IMR-90 (cell line): ENCODE results near the gene SERPINI1. TPM values are rescaled to one million over a fixed set of nuclear protein-coding genes. Genes with fewer than 3 reads are reported as not detected.
A peak's percentile ranks its signal among the peaks of the same experiment; 100 is the strongest.

Experiments
- ATAC-seq: fragments of 200-7000 bp; cut with Tn5 transposase; 2 replicates; pipeline ENCODE4 v1.9.1; 2020; ENCODE audit warnings: low read depth, mild to moderate bottlenecking, moderate library complexity
- BruUV-seq: library from RNA; stranded (reverse); fragments of 400-500 nt; replicated peaks from 2 replicates; lab custom pipeline; 2021; lab: Mats Ljungman, UMichigan
- CTCF ChIA-PET: fragments of 300-600 bp; formaldehyde crosslinking; extraction: SDS; loops from one replicate; lab custom pipeline; 2021; ENCODE audit warnings: antibody characterized with exemption; lab: Yijun Ruan, JAX
- POLR2A ChIA-PET: fragments of 300-600 bp; sonication (Branson Sonifier 250); formaldehyde crosslinking; loops from one replicate; lab custom pipeline; 2022; ENCODE audit warnings: antibody characterized with exemption; ENCODE audit not compliant: unreplicated experiment; lab: Charles Lee
- DNase-seq: peaks from one replicate; pipeline ENCODE4 v3.0.0; 2013
- H2AFZ ChIP-seq: replicated peaks from 2 replicates; pipeline ENCODE3; 2013; ENCODE audit warnings: low read length, mild to moderate bottlenecking; ENCODE audit not compliant: poor library complexity
- H2AK5ac ChIP-seq: 2 replicates; pipeline ENCODE4 v1.6.1; 2013; ENCODE audit warnings: low read depth, low read length, inconsistent platforms
- H2AK9ac ChIP-seq: replicated peaks from 2 replicates; pipeline ENCODE3; 2013; ENCODE audit warnings: mild to moderate bottlenecking, low read depth, low read length, moderate library complexity; ENCODE audit not compliant: poor library complexity
- H2BK120ac ChIP-seq: 2 replicates; pipeline ENCODE4 v1.6.1; 2013; ENCODE audit warnings: low read depth, low read length, inconsistent platforms
- H2BK15ac ChIP-seq: 3 replicates; pipeline ENCODE4 v1.6.1; 2013; ENCODE audit warnings: low read depth, low read length, inconsistent platforms
- H2BK20ac ChIP-seq: 2 replicates; pipeline ENCODE4 v1.6.1; 2013; ENCODE audit warnings: low read depth, mild to moderate bottlenecking, inconsistent platforms, low read length, moderate library complexity
- H2BK5ac ChIP-seq: 2 replicates; pipeline ENCODE4 v1.6.1; 2013; ENCODE audit warnings: mild to moderate bottlenecking, low read depth, low read length, inconsistent platforms; ENCODE audit not compliant: poor library complexity, severe bottlenecking
- H3K14ac ChIP-seq: replicated peaks from 2 replicates; pipeline ENCODE4 v1.6.1; 2013; ENCODE audit warnings: low read depth, low read length, inconsistent platforms
- H3K18ac ChIP-seq: 2 replicates; pipeline ENCODE4 v1.6.1; 2013; ENCODE audit warnings: low read depth, low read length, control low read depth
- H3K23ac ChIP-seq: 2 replicates; pipeline ENCODE4 v1.6.1; 2013; ENCODE audit warnings: low read depth, low read length, inconsistent platforms
- H3K27ac ChIP-seq: 2 replicates; pipeline ENCODE4 v1.5.1; 2013; ENCODE audit warnings: mild to moderate bottlenecking, control low read depth, low read length; ENCODE audit not compliant: insufficient read depth
- H3K27me3 ChIP-seq: 2 replicates; pipeline ENCODE4 v1.6.1; 2013; ENCODE audit warnings: low read length; ENCODE audit not compliant: control insufficient read depth, insufficient read depth
- H3K36me3 ChIP-seq: 2 replicates; pipeline ENCODE4 v1.6.1; 2013; ENCODE audit warnings: low read length, mixed read lengths; ENCODE audit not compliant: control insufficient read depth, insufficient read depth
- H3K4ac ChIP-seq: 2 replicates; pipeline ENCODE4 v1.6.1; 2013; ENCODE audit warnings: low read depth, low read length, inconsistent platforms
- H3K4me1 ChIP-seq: 2 replicates; pipeline ENCODE4 v1.6.1; 2013; ENCODE audit warnings: low read length, mixed read lengths; ENCODE audit not compliant: control insufficient read depth, insufficient read depth
- H3K4me2 ChIP-seq: 2 replicates; pipeline ENCODE4 v1.6.1; 2013; ENCODE audit warnings: low read depth, mild to moderate bottlenecking, control low read depth, low read length, moderate library complexity
- H3K4me3 ChIP-seq: 2 replicates; pipeline ENCODE4 v1.5.1; 2013; ENCODE audit warnings: low read depth, mild to moderate bottlenecking, control low read depth, low read length, moderate library complexity; ENCODE audit not compliant: insufficient read depth
- H3K56ac ChIP-seq: 2 replicates; pipeline ENCODE4 v1.6.1; 2013; ENCODE audit warnings: low read length, inconsistent platforms; ENCODE audit not compliant: insufficient read depth; ENCODE audit errors: extremely low read depth
- H3K79me1 ChIP-seq, 2 experiments: 2 replicates each; pipeline ENCODE4 v1.6.1; 2013; ENCODE audit warnings: low read length in 2 of 2, inconsistent platforms in 1 of 2, low read depth in 1 of 2
- H3K9ac ChIP-seq: 2 replicates; pipeline ENCODE4 v1.6.1; 2013; ENCODE audit warnings: low read depth, low read length, control low read depth
- H3K9me1 ChIP-seq: 2 replicates; pipeline ENCODE4 v1.6.1; 2013; ENCODE audit warnings: low read length, inconsistent platforms; ENCODE audit not compliant: insufficient read depth
- H3K9me3 ChIP-seq: 2 replicates; pipeline ENCODE4 v1.6.1; 2013; ENCODE audit warnings: low read length; ENCODE audit not compliant: control insufficient read depth, insufficient read depth
- H4K20me1 ChIP-seq: 2 replicates; pipeline ENCODE4 v1.6.1; 2013; ENCODE audit warnings: low read length, inconsistent platforms; ENCODE audit not compliant: insufficient read depth
- H4K5ac ChIP-seq: 2 replicates; pipeline ENCODE4 v1.6.1; 2013; ENCODE audit warnings: mild to moderate bottlenecking, low read depth, low read length, control low read depth
- H4K8ac ChIP-seq, 2 experiments: 2 replicates each; pipeline ENCODE4 v1.6.1; 2013; ENCODE audit warnings: low read depth in 2 of 2, low read length in 2 of 2, control low read depth in 1 of 2, inconsistent platforms in 1 of 2
- H4K91ac ChIP-seq: 2 replicates; pipeline ENCODE4 v1.6.1; 2013; ENCODE audit warnings: low read depth, low read length, inconsistent platforms; ENCODE audit not compliant: insufficient read depth
- BHLHE40 ChIP-seq: fragments of 150-350 bp; IDR thresholded peaks from 2 replicates; pipeline ENCODE4 v1.6.1; 2016; ENCODE audit warnings: mild to moderate bottlenecking, low read depth, low read length
- CEBPB ChIP-seq: IDR thresholded peaks from 2 replicates; pipeline ENCODE4 v1.6.1; 2012; ENCODE audit warnings: low read depth, low read length, improper control_type of control experiment
- CHD1 ChIP-seq: IDR thresholded peaks from 2 replicates; pipeline ENCODE4 v1.6.1; 2012; ENCODE audit warnings: low read depth, low read length, improper control_type of control experiment
- FOS ChIP-seq: fragments of 150-350 bp; IDR thresholded peaks from 2 replicates; pipeline ENCODE4 v1.6.1; 2016; ENCODE audit warnings: low read depth, low read length
- MAFK ChIP-seq: IDR thresholded peaks from 2 replicates; pipeline ENCODE4 v1.6.1; 2012; ENCODE audit warnings: low read depth, low read length, improper control_type of control experiment
- MAZ ChIP-seq: IDR thresholded peaks from 2 replicates; pipeline ENCODE4 v1.6.1; 2012; ENCODE audit warnings: low read depth, mild to moderate bottlenecking, low read length, improper control_type of control experiment, moderate library complexity, borderline replicate concordance
- MXI1 ChIP-seq: IDR thresholded peaks from 2 replicates; pipeline ENCODE4 v1.6.1; 2012; ENCODE audit warnings: low read depth, mild to moderate bottlenecking, low read length, moderate library complexity, borderline replicate concordance
- NFE2L2 ChIP-seq: fragments of 150-350 bp; IDR thresholded peaks from 2 replicates; pipeline ENCODE4 v1.6.1; 2016; ENCODE audit warnings: low read depth, mild to moderate bottlenecking, low read length
- POLR2A ChIP-seq: IDR thresholded peaks from 2 replicates; pipeline ENCODE4 v1.6.1; 2012; ENCODE audit warnings: mild to moderate bottlenecking, low read depth, low read length
- RAD21 ChIP-seq: IDR thresholded peaks from 2 replicates; pipeline ENCODE4 v1.6.1; 2012; ENCODE audit warnings: low read length, improper control_type of control experiment
- RCOR1 ChIP-seq: IDR thresholded peaks from 2 replicates; pipeline ENCODE4 v1.6.1; 2012; ENCODE audit warnings: mild to moderate bottlenecking, low read length, improper control_type of control experiment; ENCODE audit not compliant: insufficient replicate concordance
- RFX5 ChIP-seq: IDR thresholded peaks from 2 replicates; pipeline ENCODE4 v1.8.0; 2012; ENCODE audit warnings: low read depth, mild to moderate bottlenecking, low read length, moderate library complexity
- SMC3 ChIP-seq: fragments of 150-350 bp; IDR thresholded peaks from 2 replicates; pipeline ENCODE4 v1.6.1; 2016; ENCODE audit warnings: low read depth, mild to moderate bottlenecking, antibody characterized with exemption, low read length, moderate library complexity
- WGBS, 2 experiments: methylation state at CpG; one replicate each; pipeline versions ENCODE4 v1.1.5 to v1.1.7; 2013; ENCODE audit warnings: missing lambda C conversion rate in 2 of 2; ENCODE audit not compliant: insufficient read length in 1 of 2; ENCODE audit errors: extremely low coverage in 2 of 2; 5-methylcytosine and 5-hydroxymethylcytosine counted together
- dilution Hi-C: fragments of 300-500 bp; cut with HindIII; formaldehyde crosslinking; loops from one replicate; pipeline ENCODE4 v1.14.3; 2018; ENCODE audit warnings: low sequenced_read_pairs; ENCODE audit not compliant: unreplicated experiment
- in situ Hi-C: fragments of 300-500 bp; cut with MboI; formaldehyde crosslinking; loops from 3 replicates; pipeline ENCODE4 v1.14.3; 2019; ENCODE audit warnings: low sequenced_read_pairs, inconsistent platforms, mixed read lengths
- intact Hi-C: fragments of 100-400 bp; cut with micrococcal nuclease; formaldehyde crosslinking; loops from 2 replicates; pipeline ENCODE4 v1.10.0; 2022
- polyA plus RNA-seq, 3 experiments: library from polyadenylated mRNA; depleted of rRNA; stranded (reverse); fragments of >200 nt; gene quantifications; 2 replicates each; pipeline ENCODE4 v1.2.3, GENCODE V29; 2012; ENCODE audit warnings: low replicate concordance in 1 of 3
- total RNA-seq: library from RNA; depleted of rRNA; stranded (reverse); fragments of >200 nt; gene quantifications from 2 replicates; pipeline ENCODE4 v1.2.3, GENCODE V29; 2012
- TF ChIP-seq, protein P1 (sequence below): fragments of 150-350 bp; IDR thresholded peaks from 2 replicates; pipeline ENCODE4 v1.6.1; 2017; ENCODE audit warnings: mild to moderate bottlenecking, antibody characterized with exemption, low read length, low read depth
- TF ChIP-seq, protein P2 (sequence below): fragments of 150-350 bp; IDR thresholded peaks from 2 replicates; pipeline ENCODE4 v1.6.1; 2016; ENCODE audit warnings: low read depth, mild to moderate bottlenecking, low read length, moderate library complexity, borderline replicate concordance
- TF ChIP-seq, protein P3 (sequence below): conservative IDR thresholded peaks from 2 replicates; pipeline ENCODE4 v1.5.1; 2012; ENCODE audit warnings: mild to moderate bottlenecking, low read depth, low read length, improper control_type of control experiment

Gene SERPINI1
- total and polyA plus RNA-seq, 2 of the 4 experiments (the other 2 are of a cell fraction) = 0.36 to 1.3 TPM

DNA sequence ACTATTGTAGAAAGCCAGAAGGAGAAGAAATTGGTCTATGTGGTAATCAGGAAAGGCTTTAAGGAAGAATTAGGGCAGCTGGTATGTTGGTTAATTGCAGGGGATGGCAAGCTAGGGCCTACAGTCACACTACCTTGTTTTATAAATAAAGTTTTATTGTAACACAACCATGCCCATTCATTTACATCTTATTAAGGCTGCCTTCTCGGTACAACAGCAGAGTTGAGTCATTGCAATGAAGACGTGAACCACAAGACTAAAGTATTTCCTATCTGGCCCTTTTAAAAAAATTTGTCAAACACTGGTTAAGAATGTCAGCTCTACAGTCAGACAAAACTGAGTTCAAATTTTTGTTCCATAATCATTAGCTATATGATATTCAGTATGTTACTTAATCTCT lies 8.3 kb downstream of the SERPINI1 start:
- no TSS peak for BruUV-seq
- DNase-seq (peak; percentile 1), ATAC-seq (no peak)
- no peak overlapping the region for H3K23ac ChIP-seq
- no peaks in the 10 kb centered on the region for H3K27me3 ChIP-seq
- H3K36me3 ChIP-seq = no peaks in the 10 kb centered on the region
- intact Hi-C loops = no loop called here
- H3K56ac ChIP-seq = no peak overlapping the region
- H3K79me1 ChIP-seq = no peaks in the 10 kb centered on the region
- no peak overlapping the region for H2BK120ac ChIP-seq
- no peak overlapping the region for H3K4me2 ChIP-seq
- H3K14ac ChIP-seq = no peak overlapping the region
- no peak overlapping the region for H2BK20ac ChIP-seq
- H2AK5ac ChIP-seq = no peak overlapping the region
- no peak overlapping the region for H3K4ac ChIP-seq
- H4K8ac ChIP-seq = no peak overlapping the region
- no peak overlapping the region for H3K9ac ChIP-seq
- H2BK15ac ChIP-seq = no peak overlapping the region
- no peak overlapping the region for H2AK9ac ChIP-seq
- in situ Hi-C loops = no loop called here
- no peak overlapping the region for H4K91ac ChIP-seq
- no CpG with 5 or more reads among the region's 2 CpGs for WGBS, 2 experiments
- no peak overlapping the region for H3K18ac ChIP-seq
- no peak overlapping the region for H2BK5ac ChIP-seq
- no peak for TF ChIP-seq RAD21
- TF ChIP-seq, protein P1, sequence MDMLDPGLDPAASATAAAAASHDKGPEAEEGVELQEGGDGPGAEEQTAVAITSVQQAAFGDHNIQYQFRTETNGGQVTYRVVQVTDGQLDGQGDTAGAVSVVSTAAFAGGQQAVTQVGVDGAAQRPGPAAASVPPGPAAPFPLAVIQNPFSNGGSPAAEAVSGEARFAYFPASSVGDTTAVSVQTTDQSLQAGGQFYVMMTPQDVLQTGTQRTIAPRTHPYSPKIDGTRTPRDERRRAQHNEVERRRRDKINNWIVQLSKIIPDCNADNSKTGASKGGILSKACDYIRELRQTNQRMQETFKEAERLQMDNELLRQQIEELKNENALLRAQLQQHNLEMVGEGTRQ = no peak
- TF ChIP-seq MXI1 = no peak
- no peak for TF ChIP-seq MAFK
- TF ChIP-seq, protein P2, sequence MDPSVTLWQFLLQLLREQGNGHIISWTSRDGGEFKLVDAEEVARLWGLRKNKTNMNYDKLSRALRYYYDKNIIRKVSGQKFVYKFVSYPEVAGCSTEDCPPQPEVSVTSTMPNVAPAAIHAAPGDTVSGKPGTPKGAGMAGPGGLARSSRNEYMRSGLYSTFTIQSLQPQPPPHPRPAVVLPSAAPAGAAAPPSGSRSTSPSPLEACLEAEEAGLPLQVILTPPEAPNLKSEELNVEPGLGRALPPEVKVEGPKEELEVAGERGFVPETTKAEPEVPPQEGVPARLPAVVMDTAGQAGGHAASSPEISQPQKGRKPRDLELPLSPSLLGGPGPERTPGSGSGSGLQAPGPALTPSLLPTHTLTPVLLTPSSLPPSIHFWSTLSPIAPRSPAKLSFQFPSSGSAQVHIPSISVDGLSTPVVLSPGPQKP = no peak
- no peak for TF ChIP-seq NFE2L2
- TF ChIP-seq RFX5 = no peak
- no peak for TF ChIP-seq FOS
- TF ChIP-seq CHD1 = no peak
- TF ChIP-seq, protein P3, sequence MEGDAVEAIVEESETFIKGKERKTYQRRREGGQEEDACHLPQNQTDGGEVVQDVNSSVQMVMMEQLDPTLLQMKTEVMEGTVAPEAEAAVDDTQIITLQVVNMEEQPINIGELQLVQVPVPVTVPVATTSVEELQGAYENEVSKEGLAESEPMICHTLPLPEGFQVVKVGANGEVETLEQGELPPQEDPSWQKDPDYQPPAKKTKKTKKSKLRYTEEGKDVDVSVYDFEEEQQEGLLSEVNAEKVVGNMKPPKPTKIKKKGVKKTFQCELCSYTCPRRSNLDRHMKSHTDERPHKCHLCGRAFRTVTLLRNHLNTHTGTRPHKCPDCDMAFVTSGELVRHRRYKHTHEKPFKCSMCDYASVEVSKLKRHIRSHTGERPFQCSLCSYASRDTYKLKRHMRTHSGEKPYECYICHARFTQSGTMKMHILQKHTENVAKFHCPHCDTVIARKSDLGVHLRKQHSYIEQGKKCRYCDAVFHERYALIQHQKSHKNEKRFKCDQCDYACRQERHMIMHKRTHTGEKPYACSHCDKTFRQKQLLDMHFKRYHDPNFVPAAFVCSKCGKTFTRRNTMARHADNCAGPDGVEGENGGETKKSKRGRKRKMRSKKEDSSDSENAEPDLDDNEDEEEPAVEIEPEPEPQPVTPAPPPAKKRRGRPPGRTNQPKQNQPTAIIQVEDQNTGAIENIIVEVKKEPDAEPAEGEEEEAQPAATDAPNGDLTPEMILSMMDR = no peak
- TF ChIP-seq SMC3 = no peak
- no peak for TF ChIP-seq POLR2A
- TF ChIP-seq RCOR1 = no peak
- TF ChIP-seq CEBPB = no peak
- TF ChIP-seq BHLHE40 = no peak
- TF ChIP-seq MAZ = no peak
- H3K9me3 ChIP-seq = no peaks in the 10 kb centered on the region
- H2AFZ ChIP-seq = no peak overlapping the region
- no peaks in the 10 kb centered on the region for H3K9me1 ChIP-seq
- H4K20me1 ChIP-seq = no peaks in the 10 kb centered on the region
- H3K27ac ChIP-seq = no peak overlapping the region
- dilution Hi-C loops = no loop called here
- CTCF ChIA-PET = no interaction called here
- H3K4me1 ChIP-seq = no peaks in the 10 kb centered on the region
- H3K4me3 ChIP-seq = no peak overlapping the region
- POLR2A ChIA-PET = no interaction called here
- no peak overlapping the region for H4K5ac ChIP-seq
